Hindlimb muscle (tissue), 1 donor: ENCODE results near the gene MEGF6. TPM values are rescaled to one million over a fixed set of nuclear protein-coding genes. Genes with fewer than 3 reads are reported as not detected.
"Not testable (repeated sequence)": the region's sequence is repeated elsewhere in the genome, so short reads cannot be mapped to it uniquely, and the experiment has no call there.

Source experiments
- DNase-seq: peaks from one replicate; pipeline ENCODE4 v3.0.0-alpha.2; 2013
- polyA plus RNA-seq: library from polyadenylated mRNA; unstranded; fragments of 120-200 nt; gene quantifications from one replicate; pipeline ENCODE4 v1.2.1, GENCODE V29; 2013; ENCODE audit not compliant: insufficient read length

Gene MEGF6
- polyA plus RNA-seq, 1 donor: 15.6 TPM

DNA sequence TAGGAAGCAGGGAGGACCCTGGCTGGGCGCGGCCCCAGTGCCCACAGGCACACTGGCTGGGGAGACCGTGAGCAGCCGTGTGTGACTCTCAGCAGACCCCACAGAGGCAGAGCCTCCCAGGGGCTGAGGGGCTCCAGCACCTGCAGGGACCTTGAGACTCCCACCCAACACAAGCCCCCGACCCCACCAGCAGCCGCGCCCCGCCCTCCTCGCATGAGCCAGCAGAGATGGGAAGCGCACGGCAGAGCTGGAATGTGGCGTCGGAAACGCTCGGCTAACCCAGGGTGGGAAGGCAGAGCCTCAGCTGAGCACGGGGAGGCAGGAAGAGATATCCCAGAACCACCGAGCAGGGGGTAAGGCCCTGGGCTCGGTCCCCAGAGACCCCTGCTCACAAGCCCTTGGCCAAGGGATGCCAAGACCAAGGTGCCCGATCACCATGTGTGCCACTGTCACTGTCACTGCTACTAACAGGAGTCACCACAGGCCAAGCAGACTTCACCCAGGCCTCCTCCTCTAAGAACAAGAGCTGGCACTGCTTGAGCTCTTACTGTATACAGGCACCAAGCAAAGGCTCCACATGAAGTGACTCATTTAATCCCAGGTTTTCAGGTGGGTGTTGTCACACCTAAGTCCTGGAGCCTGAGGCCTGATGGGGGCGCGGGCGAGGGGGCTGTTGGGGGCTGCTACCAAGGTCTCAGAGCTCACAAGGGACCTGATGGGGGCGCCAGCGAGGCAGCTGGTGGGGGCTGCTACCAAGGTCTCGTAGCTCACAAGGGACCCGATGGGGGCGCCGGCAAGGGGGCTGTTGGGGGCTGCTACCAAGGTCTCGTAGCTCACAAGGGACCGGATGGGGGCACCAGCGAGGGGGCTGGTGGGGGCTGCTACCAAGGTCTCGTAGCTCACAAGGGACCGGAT is 20.1 kb downstream of the MEGF6 start:
- no peak for DNase-seq

DNA sequence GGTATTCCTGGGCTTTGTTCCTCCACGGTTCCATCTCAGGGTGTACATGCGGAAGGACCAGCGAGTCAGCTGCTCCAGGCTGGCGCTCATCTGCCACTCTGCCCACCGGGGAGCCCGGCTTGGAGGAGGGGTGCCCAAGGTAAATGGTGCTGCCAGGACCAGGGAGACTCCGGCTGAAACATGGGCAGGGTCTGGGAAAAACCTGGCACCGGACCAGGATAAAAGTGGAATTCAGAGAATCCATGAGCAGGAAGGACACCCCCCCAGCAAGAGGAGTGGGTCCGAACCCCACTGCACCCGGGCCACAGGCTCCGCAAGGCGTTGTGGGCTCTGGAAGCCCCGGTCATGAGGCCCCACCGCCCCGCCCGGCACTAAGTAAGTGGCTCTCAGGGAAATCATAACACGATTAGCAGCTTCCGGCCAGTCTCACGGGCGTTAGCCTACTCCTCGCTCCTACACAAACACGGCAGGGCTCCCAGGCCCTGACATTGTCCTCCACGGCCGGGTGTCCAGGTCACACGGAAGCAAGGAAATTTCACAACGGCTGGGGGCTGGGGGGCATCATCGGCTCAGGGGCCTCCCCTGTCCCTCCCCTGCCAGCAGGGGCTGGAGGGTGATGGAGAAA is 21.1 kb downstream of the MEGF6 start:
- DNase-seq: no peak

DNA sequence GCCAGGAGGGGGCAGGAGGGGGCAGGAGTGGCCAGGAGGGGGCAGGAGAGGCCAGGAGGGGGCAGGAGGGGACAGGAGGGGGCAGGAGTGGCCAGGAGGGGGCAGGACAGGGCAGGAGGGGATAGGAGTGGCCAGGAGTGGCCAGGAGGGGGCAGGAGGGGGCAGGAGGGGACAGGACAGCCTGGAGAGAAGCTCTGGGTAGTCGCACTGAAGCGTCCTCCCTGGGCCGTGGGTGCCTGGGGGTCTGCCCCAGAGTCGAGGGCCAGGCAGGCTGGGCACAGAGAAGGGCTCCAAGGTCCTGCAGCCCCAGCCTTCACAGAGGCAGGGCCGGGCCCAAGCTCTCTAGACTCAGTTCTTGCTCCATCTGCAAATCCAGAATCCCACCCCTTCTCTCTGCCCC is 22.9 kb downstream of the MEGF6 start:
- DNase-seq: no peak

DNA sequence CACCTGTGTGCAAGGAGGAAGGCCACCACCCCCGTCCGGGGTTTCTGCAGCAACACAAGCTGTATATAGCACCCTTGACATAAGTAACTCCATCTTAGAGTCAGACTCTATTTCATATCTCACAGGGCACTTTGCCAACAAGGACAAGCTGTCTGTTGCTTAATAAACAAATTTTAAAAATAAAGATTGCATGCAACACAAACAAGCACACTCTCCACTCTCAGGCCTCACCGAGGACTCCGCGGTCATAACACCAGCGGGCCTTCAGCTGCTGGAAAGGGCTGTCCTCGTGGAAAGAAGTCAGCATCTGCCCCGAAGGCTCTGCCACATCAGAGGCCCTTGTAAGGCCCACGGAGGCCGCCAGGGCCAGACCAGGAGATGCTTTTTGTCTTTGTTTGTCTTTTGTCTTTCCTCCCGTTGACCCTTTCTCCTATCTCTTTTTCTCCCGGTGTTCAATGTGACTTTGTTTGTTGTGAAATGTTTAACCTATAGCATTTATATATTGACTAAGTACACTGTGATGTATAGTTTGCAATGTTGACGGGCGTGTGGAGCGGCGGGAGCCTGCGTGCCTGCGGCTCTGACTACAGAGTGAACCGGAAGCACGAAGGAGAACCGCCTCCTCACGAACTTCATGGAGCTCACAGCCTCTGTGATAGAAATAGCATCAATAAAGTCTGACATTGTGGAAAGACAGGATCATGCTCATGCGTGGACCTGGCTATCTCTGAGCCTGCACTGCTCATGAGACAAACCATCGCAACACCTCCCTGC is 24.1 kb downstream of the MEGF6 start:
- no peak for DNase-seq

DNA sequence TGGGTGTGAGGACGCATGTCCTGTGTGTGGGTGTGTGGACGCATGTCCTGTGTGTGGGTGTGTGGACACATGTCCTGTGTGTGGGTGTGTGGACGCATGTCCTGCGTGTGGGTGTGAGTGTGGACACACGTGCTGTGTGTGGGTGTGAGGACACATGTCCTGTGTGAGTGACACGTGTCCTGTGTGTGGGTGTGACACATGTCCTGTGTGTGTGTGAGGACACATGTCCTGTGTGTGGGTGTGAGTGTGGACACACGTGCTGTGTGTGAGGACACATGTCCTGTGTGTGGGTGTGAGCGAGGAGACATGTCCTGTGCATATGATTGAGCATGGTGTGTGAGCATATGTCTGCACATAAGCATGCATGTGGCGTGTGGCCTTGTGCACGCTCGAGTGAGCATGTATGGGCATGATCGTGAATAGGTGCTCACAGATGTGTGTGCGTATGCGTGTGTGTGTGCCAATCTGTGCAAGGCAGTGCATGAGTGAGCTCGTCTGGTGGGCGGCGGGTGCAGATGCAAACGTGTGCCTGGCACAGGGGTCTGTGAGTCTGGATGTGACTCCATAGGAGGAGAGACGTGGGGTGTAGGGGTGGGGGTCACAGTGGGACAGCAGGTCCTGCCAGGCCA is 25.3 kb downstream of the MEGF6 start:
- DNase-seq: no peak

DNA sequence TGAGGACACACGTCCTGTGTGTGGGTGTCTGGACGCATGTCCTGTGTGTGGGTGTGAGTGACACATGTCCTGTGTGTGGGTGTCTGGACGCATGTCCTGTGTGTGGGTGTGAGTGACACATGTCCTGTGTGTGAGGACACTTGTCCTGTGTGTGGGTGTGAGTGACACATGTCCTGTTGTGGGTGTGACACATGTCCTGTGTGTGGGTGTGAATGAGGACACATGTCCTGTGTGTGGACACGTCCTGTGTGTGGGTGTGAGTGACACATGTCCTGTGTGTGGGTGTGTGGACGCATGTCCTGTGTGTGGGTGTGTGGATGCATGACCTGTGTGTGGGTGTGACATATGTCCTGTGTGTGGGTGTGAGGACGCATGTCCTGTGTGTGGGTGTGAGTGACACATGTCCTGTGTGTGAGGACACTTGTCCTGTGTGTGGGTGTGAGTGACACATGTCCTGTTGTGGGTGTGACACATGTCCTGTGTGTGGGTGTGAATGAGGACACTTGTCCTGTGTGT is 25.9 kb downstream of the MEGF6 start:
- DNase-seq: not testable (repeated sequence)

DNA sequence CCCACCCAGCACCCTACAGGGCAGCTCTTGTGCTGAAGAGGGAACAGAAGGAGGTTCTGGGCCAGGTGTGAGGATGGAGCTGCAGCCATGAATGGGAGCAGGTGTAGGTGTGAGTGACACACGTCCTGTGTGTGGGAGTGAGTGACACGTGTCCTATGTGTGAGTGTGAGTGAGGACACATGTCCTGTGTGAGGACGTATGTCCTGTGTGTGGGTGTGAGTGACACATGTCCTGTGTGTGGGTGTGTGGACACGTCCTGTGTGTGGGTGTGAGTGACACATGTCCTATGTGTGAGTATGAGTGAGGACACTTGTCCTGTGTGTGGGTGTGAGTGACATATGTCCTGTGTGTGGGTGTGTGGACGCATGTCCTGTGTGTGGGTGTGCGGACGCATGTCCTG is 26.4 kb downstream of the MEGF6 start:
- no peak for DNase-seq

DNA sequence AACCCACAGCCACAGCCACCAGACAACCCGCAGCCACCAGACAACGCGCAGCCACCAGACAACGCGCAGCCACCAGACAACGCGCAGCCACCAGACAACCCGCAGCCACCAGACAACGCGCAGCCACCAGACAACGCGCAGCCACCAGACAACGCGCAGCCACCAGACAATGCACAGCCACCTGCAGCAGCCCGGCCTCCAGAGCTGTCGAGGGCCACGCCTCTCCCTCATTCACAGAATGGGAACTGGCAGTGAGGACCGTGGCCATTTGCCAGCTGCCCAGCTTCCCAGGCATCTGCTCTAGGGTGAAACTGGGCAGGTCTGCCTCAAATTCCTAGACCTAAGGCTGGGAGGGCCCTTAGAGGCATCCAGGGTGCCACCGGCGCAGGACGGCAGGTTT is 27.6 kb downstream of the MEGF6 start:
- not testable (repeated sequence) for DNase-seq

DNA sequence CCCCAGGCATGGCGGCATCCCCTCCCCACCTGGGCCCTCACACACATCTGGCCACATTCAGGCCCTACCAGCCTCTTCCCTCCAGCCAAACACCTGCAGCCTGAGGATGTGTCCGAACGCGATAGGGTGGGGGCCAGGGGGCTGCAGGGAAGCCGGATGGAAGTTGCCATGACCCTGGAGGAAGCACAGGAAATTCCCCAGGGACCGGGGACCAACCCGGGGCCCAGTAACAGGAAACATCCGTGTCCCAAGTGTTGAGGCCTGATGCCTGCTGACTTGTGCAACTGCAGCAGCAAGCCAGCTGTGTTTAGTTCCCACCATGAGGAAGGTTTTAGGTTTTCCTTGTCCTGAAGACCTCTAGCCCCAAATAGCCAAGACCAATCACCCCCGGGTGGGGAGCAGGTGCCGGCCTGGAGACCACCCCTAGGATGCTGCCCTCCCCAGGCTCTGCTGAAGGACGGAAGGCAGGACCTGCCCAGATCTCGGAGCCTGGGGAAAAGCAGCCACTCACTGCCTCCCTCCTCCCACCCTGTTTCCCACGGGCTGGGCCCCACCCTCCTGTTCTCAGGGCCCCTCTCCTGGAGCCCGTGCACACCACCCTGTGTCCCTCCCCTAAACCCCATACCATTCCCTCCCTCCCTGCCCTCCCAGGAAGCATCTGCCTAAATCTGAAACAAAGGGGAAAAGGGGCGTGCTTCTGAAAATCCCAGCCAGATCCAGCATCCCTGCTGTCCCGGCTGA is 29.8 kb downstream of the MEGF6 start:
- DNase-seq: no peak

- no peak for DNase-seq
Observed at GRCh38 chr1:3580231-3580630, 31.1 kb downstream of the MEGF6 start.

GRCh38 chr1:3579626-3580025 is 31.7 kb downstream of the MEGF6 start:
- no peak for DNase-seq

- no peak for DNase-seq
Observed at GRCh38 chr1:3578906-3579305, 32.4 kb downstream of the MEGF6 start.

GRCh38 chr1:3578433-3578805 is 32.9 kb downstream of the MEGF6 start:
- no peak for DNase-seq

- no peak for DNase-seq
Observed at GRCh38 chr1:3577711-3578432, 33.4 kb downstream of the MEGF6 start.

DNA sequence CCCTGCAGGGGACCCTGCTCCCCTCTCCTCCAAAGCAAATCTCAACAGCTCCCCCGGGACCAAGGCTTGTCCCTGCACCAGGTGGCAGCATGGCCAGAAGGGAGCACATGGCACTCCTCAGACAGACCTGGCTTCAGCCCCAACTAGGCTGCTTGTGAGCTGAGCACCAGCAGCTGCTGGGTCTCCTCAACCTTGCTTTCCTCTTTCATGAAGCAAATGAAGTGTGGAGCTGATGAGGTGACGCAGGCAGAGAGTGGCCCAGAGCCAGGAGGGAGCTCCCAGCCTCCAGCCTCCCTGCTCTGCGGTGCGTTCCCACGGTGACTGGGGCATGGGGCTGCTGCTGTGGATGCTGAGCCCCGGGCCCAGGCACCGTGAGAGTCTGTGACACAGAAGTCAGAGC is 34.0 kb downstream of the MEGF6 start:
- DNase-seq: no peak

GRCh38 chr1:3575993-3576392 is 35.3 kb downstream of the MEGF6 start:
- DNase-seq: no peak

DNA sequence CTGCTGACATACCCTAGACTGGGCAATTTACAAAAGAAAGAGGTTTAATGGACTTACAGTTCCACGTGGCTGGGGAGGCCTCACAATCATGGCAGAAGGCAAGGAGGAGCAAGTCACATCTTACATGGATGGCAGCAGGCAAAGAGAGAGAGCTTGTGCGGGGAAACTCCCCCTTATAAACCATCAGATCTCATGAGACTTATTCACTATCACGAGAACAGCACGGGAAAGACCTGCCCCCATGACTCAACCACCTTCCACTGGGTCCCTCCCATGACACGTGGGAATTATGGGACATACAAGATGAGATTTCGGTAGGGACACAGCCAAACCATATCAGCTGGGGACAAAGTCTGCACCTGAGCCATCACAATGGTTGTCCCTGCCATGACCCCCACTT is 35.8 kb downstream of the MEGF6 start:
- not testable (repeated sequence) for DNase-seq

DNA sequence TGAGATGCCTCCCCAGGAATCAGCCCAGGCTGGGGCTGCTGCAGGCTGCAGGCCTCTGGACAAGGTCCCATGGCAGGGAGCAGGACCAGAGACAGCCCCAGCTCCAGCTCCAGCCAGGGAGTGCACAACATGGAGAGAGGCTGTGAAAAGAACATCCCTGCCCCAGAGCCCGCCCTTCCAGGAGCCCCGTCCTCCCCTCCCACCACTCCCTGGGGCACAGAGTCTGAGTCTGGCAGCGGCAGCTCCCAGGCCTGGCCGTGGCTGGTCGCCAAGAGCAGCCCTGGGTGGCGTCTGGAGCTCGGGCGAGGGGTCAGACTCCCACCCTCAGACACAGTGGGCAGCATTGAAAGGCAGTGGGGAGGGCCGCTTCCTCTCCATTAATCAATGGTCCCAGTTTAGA is 37.8 kb downstream of the MEGF6 start:
- DNase-seq: no peak

DNA sequence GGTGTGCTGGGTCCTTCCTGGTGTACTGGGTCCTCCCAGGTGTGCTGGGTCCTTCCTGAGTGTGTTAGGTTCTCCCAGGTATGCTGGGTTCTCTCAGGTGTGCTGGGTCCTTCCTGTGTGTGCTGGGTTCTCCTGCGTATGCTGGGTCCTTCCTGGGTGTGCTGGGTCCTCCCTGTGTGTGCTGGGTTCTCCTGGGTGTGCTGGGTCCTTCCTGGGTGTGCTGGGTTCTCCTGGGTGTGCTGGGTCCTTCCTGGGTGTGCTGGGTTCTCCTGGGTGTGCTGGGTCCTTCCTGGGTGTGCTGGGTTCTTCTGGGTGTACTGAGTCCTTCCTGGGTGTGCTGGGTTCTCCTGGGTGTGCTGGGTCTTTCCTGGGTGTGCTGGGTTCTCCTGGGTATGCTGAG is 38.7 kb downstream of the MEGF6 start:
- DNase-seq: not testable (repeated sequence)

DNA sequence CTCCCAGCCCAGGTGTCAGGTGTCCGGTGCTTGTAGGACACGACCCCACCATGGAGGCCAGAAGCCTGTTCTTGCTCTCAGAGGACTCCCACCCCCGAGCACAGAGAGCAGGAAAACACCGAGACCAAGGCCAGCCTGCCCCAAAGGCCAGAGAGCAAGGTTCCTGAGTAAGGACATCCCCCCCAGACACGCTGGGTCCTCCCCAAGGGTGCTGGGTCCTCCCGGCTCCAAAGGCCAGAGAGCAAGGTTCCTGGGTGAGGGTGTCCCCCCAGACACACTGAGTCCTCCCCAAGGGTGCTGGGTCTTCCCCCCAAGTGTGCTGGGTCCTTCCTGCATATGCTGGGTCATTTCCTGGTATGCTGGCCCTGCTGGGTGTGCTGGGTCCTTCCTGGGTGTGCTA is 40.0 kb downstream of the MEGF6 start:
- no peak for DNase-seq
